Neural cell (in vitro differentiated cells): ENCODE results near the gene GPC5.

Source experiments
- CTCF ChIP-seq: fragments of 450-650 bp; IDR thresholded peaks from 2 replicates; pipeline ENCODE4 v1.5.1; 2014; ENCODE audit warnings: antibody characterized with exemption, mild to moderate bottlenecking, moderate library complexity; ENCODE audit not compliant: poor library complexity, severe bottlenecking
- POLR2AphosphoS5 ChIP-seq: IDR thresholded peaks from 2 replicates; pipeline ENCODE4 v1.6.1; 2012

GRCh38 chr13:92549276-92549675 lies 1150.9 kb downstream of the GPC5 start:
- no peak for TF ChIP-seq POLR2AphosphoS5
- TF ChIP-seq CTCF: no peak
